Mesodermal cell (in vitro differentiated cells): ENCODE data around the gene COL18A1.

Source experiments
- H3K27ac ChIP-seq: 2 replicates; pipeline ENCODE4 v1.7.0; 2013; ENCODE audit warnings: mild to moderate bottlenecking, low read depth, low read length, moderate library complexity; ENCODE audit not compliant: severe bottlenecking
- H3K36me3 ChIP-seq: 2 replicates; pipeline ENCODE4 v1.7.1; 2013; ENCODE audit warnings: mild to moderate bottlenecking, low read length, moderate library complexity; ENCODE audit not compliant: control insufficient read depth, insufficient read depth
- H3K4me1 ChIP-seq: one replicate; pipeline ENCODE4 v1.7.1; 2013; ENCODE audit warnings: mild to moderate bottlenecking, low read length; ENCODE audit not compliant: insufficient read depth, control insufficient read depth, poor library complexity, severe bottlenecking
- H3K4me3 ChIP-seq: 2 replicates; pipeline ENCODE4 v1.7.0; 2013; ENCODE audit warnings: low read length, control low read depth, mild to moderate bottlenecking; ENCODE audit not compliant: insufficient read depth, poor library complexity, severe bottlenecking; ENCODE audit errors: extremely low read depth
- H3K9me3 ChIP-seq: 2 replicates; pipeline ENCODE4 v1.7.1; 2013; ENCODE audit warnings: mild to moderate bottlenecking, low read length, moderate library complexity; ENCODE audit not compliant: control insufficient read depth
- WGBS, 2 experiments: methylation state at CpG; one replicate each; pipeline ENCODE4 v1.1.5; 2013; ENCODE audit warnings: missing lambda C conversion rate in 2 of 2; ENCODE audit not compliant: insufficient coverage in 2 of 2; 5-methylcytosine and 5-hydroxymethylcytosine counted together

The COL18A1 gene

GRCh38 chr21:45534636-45535331 lies 129.8 kb downstream of the COL18A1 start:
- WGBS, 2 experiments, result 77 to 78% methylated on average over 23 to 27 of the region's 28 CpGs
- Histone ChIP-seq H3K4me3 (no peak overlapping the region), H3K27ac (no peak overlapping the region), H3K4me1 (peaks cover 16% of the 10 kb centered on the region), H3K36me3 (peaks cover 37% of the 10 kb centered on the region), H3K9me3 (no peaks in the 10 kb centered on the region)

- no peak overlapping the region for H3K4me3 ChIP-seq
- 96% methylated on average over 30 to 34 of the region's 34 CpGs for WGBS, 2 experiments
- peaks cover 16% of the 10 kb centered on the region for H3K4me1 ChIP-seq
- H3K9me3 ChIP-seq, result no peaks in the 10 kb centered on the region
- no peak overlapping the region for H3K27ac ChIP-seq
- H3K36me3 ChIP-seq, result peaks cover 34% of the 10 kb centered on the region
Observed at GRCh38 chr21:45535341-45536081, 130.5 kb downstream of the COL18A1 start.

- no peaks in the 10 kb centered on the region for H3K9me3 ChIP-seq
- H3K27ac ChIP-seq, result no peak overlapping the region
- no peak overlapping the region for H3K4me3 ChIP-seq
- H3K36me3 ChIP-seq, result peaks cover 29% of the 10 kb centered on the region
- 96 to 99% methylated on average over 26 to 28 of the region's 31 CpGs for WGBS, 2 experiments
- peaks cover 18% of the 10 kb centered on the region for H3K4me1 ChIP-seq
Observed at GRCh38 chr21:45536301-45537081, 131.5 kb downstream of the COL18A1 start.

GRCh38 chr21:45537111-45537745 lies 132.3 kb downstream of the COL18A1 start:
- 82 to 94% methylated on average over 13 to 37 of the region's 37 CpGs for WGBS, 2 experiments
- Histone ChIP-seq H3K9me3 (no peaks in the 10 kb centered on the region), H3K4me1 (peaks cover 20% of the 10 kb centered on the region)

GRCh38 chr21:45537746-45538291 lies 132.9 kb downstream of the COL18A1 start:
- Histone ChIP-seq H3K4me1 (peaks cover 20% of the 10 kb centered on the region), H3K9me3 (no peaks in the 10 kb centered on the region), H3K4me3 (no peak overlapping the region), H3K27ac (no peak overlapping the region), H3K36me3 (peaks cover 21% of the 10 kb centered on the region)
- 97 to 98% methylated on average over 23 to 25 of the region's 27 CpGs for WGBS, 2 experiments

More at GRCh38 chr21:45537111-45537745, 132.3 kb downstream of the COL18A1 start:
- H3K4me3 ChIP-seq, result no peak overlapping the region
- peaks cover 21% of the 10 kb centered on the region for H3K36me3 ChIP-seq
- no peak overlapping the region for H3K27ac ChIP-seq

- H3K4me1 ChIP-seq, result peaks cover 24% of the 10 kb centered on the region
- no peak overlapping the region for H3K27ac ChIP-seq
- H3K36me3 ChIP-seq, result peaks cover 21% of the 10 kb centered on the region
- no peaks in the 10 kb centered on the region for H3K9me3 ChIP-seq
- H3K4me3 ChIP-seq, result no peak overlapping the region
- WGBS, 2 experiments, result 93 to 96% methylated on average over 27 to 31 of the region's 31 CpGs
Observed at GRCh38 chr21:45538381-45539045, 133.5 kb downstream of the COL18A1 start.

- 93 to 94% methylated on average over 15 of the region's 17 CpGs for WGBS, 2 experiments
Observed at GRCh38 chr21:45539046-45539795, 134.3 kb downstream of the COL18A1 start.

GRCh38 chr21:45539796-45540600 lies 135.0 kb downstream of the COL18A1 start:
- Histone ChIP-seq H3K4me1 (peaks cover 14% of the 10 kb centered on the region), H3K4me3 (no peak overlapping the region), H3K36me3 (peaks cover 21% of the 10 kb centered on the region), H3K9me3 (no peaks in the 10 kb centered on the region), H3K27ac (no peak overlapping the region)
- WGBS, 2 experiments, result 94% methylated on average over 17 to 20 of the region's 24 CpGs

More at GRCh38 chr21:45539046-45539795, 134.3 kb downstream of the COL18A1 start:
- Histone ChIP-seq H3K27ac (no peak overlapping the region), H3K4me3 (no peak overlapping the region), H3K4me1 (peaks cover 21% of the 10 kb centered on the region), H3K36me3 (peaks cover 21% of the 10 kb centered on the region), H3K9me3 (no peaks in the 10 kb centered on the region)

GRCh38 chr21:45540601-45540970 lies 135.6 kb downstream of the COL18A1 start:
- Histone ChIP-seq H3K4me3 (no peak overlapping the region), H3K36me3 (peaks cover 21% of the 10 kb centered on the region), H3K9me3 (no peaks in the 10 kb centered on the region), H3K4me1 (peaks cover 13% of the 10 kb centered on the region), H3K27ac (no peak overlapping the region)
- 91 to 92% methylated on average over 9 to 10 of the region's 10 CpGs for WGBS, 2 experiments
